ENCODE measurements around the gene RARS2.
A peak's percentile ranks its signal among the peaks of the same experiment; 100 is the strongest.

Gene RARS2

GRCh38 chr6:87538510-87539260 lies 51.1 kb downstream of the RARS2 start (continued):
- TF ChIP-seq PRDM2 (tag by site-specific recombination; IDR thresholded peaks at IDR 0.05; ENCODE audit: borderline replicate concordance), result no peak
- no peak for TF ChIP-seq WT1 (tag by site-specific recombination; IDR thresholded peaks at IDR 0.05)
- no peak for TF ChIP-seq GLI4 (tag by site-specific recombination; IDR thresholded peaks at IDR 0.05)
- no peak for TF ChIP-seq SP3 (tag by site-specific recombination; IDR thresholded peaks at IDR 0.05)
- no peak for TF ChIP-seq ZNF791 (tag by site-specific recombination; IDR thresholded peaks at IDR 0.05)
- TF ChIP-seq ZNF140 (tag by site-specific recombination; IDR thresholded peaks at IDR 0.05), result peak; percentile 72; the same call in 1 of the 2 replicates
- TF ChIP-seq ZFP69B (tag by site-specific recombination; IDR thresholded peaks at IDR 0.05), result no peak
- no peak for TF ChIP-seq KLF16 (tag by site-specific recombination; IDR thresholded peaks at IDR 0.05)
- 0 out of 2 replicates have a peak, but pooled peaks have one; percentile 34 for TF ChIP-seq AEBP2 (tag by site-specific recombination; IDR thresholded peaks at IDR 0.05; ENCODE audit: borderline replicate concordance)
- peak; percentile 84; the same call in 1 of the 2 replicates for TF ChIP-seq ZNF394 (tag by site-specific recombination; IDR thresholded peaks at IDR 0.05; ENCODE audit: borderline replicate concordance)
- TF ChIP-seq ZNF426 (tag by site-specific recombination; IDR thresholded peaks at IDR 0.05), result peak; percentile 62
- peak; percentile 35; the same call in 1 of the 2 replicates for TF ChIP-seq ZNF433 (tag by site-specific recombination; IDR thresholded peaks at IDR 0.05; ENCODE audit: low read depth)
- TF ChIP-seq RBAK (tag by site-specific recombination; IDR thresholded peaks at IDR 0.05), result peak; percentile 24; the same call in 1 of the 2 replicates
- TF ChIP-seq ZNF623 (tag by site-specific recombination; IDR thresholded peaks at IDR 0.05), result peak; percentile 51; the same call in 1 of the 2 replicates
- no peak for TF ChIP-seq ZNF660 (tag by site-specific recombination; IDR thresholded peaks at IDR 0.05)
- no peak for TF ChIP-seq ZNF335 (tag by site-specific recombination; conservative IDR thresholded peaks at IDR 0.05)
- no peak for TF ChIP-seq PATZ1 (tag by site-specific recombination; IDR thresholded peaks at IDR 0.05)
- no peak for TF ChIP-seq BCL6B (tag by site-specific recombination; IDR thresholded peaks at IDR 0.05)
- TF ChIP-seq ZNF404 (tag by site-specific recombination; IDR thresholded peaks at IDR 0.05), result no peak
- TF ChIP-seq ZNF561 (tag by site-specific recombination; IDR thresholded peaks at IDR 0.05; ENCODE audit: borderline replicate concordance), result no peak
- no peak for TF ChIP-seq ZNF423 (tag by site-specific recombination; IDR thresholded peaks at IDR 0.05)
- no peak for TF ChIP-seq OVOL3 (tag by site-specific recombination; IDR thresholded peaks at IDR 0.05)
- TF ChIP-seq ZNF585B (tag by site-specific recombination; IDR thresholded peaks at IDR 0.05), result no peak
- TF ChIP-seq ZBTB11 (tag by site-specific recombination; conservative IDR thresholded peaks at IDR 0.05; ENCODE audit: low read depth), result peak; percentile 63
- no peak for TF ChIP-seq ZBTB20 (tag by site-specific recombination; IDR thresholded peaks at IDR 0.05)
- no peak for TF ChIP-seq GLIS1 (tag by site-specific recombination; IDR thresholded peaks at IDR 0.05)
